SK-N-SH (cell line): Measurements from ENCODE around the gene CSNK1E. TPM values are rescaled to one million over a fixed set of nuclear protein-coding genes. Genes with fewer than 3 reads are reported as not detected.

ENCODE experiments used
- CTCF ChIA-PET: fragments of 300-600, 350-600 bp; formaldehyde crosslinking; extraction: SDS; loops from one replicate; lab custom pipeline; 2021; lab: Yijun Ruan, JAX
- POLR2A ChIA-PET: fragments of 350-600 bp; sonication (Branson Sonifier 250); formaldehyde crosslinking; extraction: SDS; loops from one replicate; lab custom pipeline; 2020; ENCODE audit warnings: antibody characterized with exemption, inconsistent platforms; lab: Yijun Ruan, JAX
- DNase-seq: peaks from one replicate; pipeline ENCODE4 v3.0.0; 2012
- H2AFZ ChIP-seq: fragments of 200-600 bp; sonication (generic); 2 replicates; pipeline ENCODE4 v1.8.1; 2016; ENCODE audit warnings: antibody characterized with exemption, mild to moderate bottlenecking, low read depth
- H3F3A ChIP-seq: fragments of 200-600 bp; sonication (generic); replicated peaks from 2 replicates; pipeline ENCODE3; 2016; ENCODE audit warnings: antibody characterized with exemption, mild to moderate bottlenecking; ENCODE audit not compliant: insufficient read depth
- H3K27ac ChIP-seq, 2 experiments: fragments of 200-500 bp in 1 of 2; fragments of 200-600 bp in 1 of 2; sonication (Bioruptor generic) in 1 of 2; sonication (generic), shearing (Covaris generic) in 1 of 2; 2 replicates each; pipeline versions ENCODE4 v1.5.1 to v1.6.1; 2014 to 2016; ENCODE audit warnings: low read depth in 2 of 2, inconsistent platforms in 1 of 2, low read length in 1 of 2, mild to moderate bottlenecking in 1 of 2, mixed read lengths in 1 of 2
- H3K27me3 ChIP-seq: fragments of 200-600 bp; sonication (generic), shearing (Covaris generic); 2 replicates; pipeline ENCODE4 v1.6.1; 2016; ENCODE audit warnings: mixed run types; ENCODE audit not compliant: insufficient read depth
- H3K36me3 ChIP-seq, 2 experiments: fragments of 200-500 bp in 1 of 2; fragments of 200-600 bp in 1 of 2; sonication (Bioruptor generic) in 1 of 2; sonication (generic) in 1 of 2; replicated peaks in 1 of 2; 2 replicates each; pipeline versions ENCODE3 to v1.5.1; 2014 to 2016; ENCODE audit warnings: low read length in 1 of 2, mild to moderate bottlenecking in 1 of 2; ENCODE audit not compliant: insufficient read depth in 2 of 2, control insufficient read depth in 1 of 2
- H3K4me1 ChIP-seq, 2 experiments: fragments of 200-500 bp in 1 of 2; fragments of 200-600 bp in 1 of 2; sonication (Bioruptor generic) in 1 of 2; sonication (generic), shearing (Covaris generic) in 1 of 2; 2 replicates each; pipeline versions ENCODE4 v1.5.1 to v1.6.1; 2014 to 2016; ENCODE audit warnings: low read depth in 1 of 2, low read length in 1 of 2, mixed run types in 1 of 2; ENCODE audit not compliant: insufficient read depth in 2 of 2, control insufficient read depth in 1 of 2
- H3K4me2 ChIP-seq: fragments of 200-600 bp; sonication (generic), shearing (Covaris generic); 2 replicates; pipeline ENCODE4 v1.6.1; 2017; ENCODE audit warnings: mixed run types
- H3K4me3 ChIP-seq, 2 experiments: fragments of 200-500 bp in 1 of 2; fragments of 200-600 bp in 1 of 2; sonication (Bioruptor generic) in 1 of 2; sonication (generic), shearing (Covaris generic) in 1 of 2; 2 replicates each; pipeline versions ENCODE4 v1.5.1 to v1.8.1; 2014 to 2016; ENCODE audit warnings: low read depth in 2 of 2, inconsistent platforms in 1 of 2, low read length in 1 of 2, mild to moderate bottlenecking in 1 of 2, mixed read lengths in 1 of 2, moderate library complexity in 1 of 2
- H3K79me2 ChIP-seq: fragments of 200-600 bp; sonication (generic); 2 replicates; pipeline ENCODE4 v1.8.1; 2017; ENCODE audit warnings: mild to moderate bottlenecking; ENCODE audit not compliant: insufficient read depth
- H3K9ac ChIP-seq: fragments of 200-600 bp; sonication (generic); 2 replicates; pipeline ENCODE4 v1.6.1; 2017; ENCODE audit warnings: mixed run types
- H3K9me2 ChIP-seq: fragments of 200-600 bp; sonication (generic); 2 replicates; pipeline ENCODE4 v1.6.1; 2017; ENCODE audit warnings: mixed run types
- H3K9me3 ChIP-seq: fragments of 200-600 bp; sonication (generic); 2 replicates; pipeline ENCODE4 v1.6.1; 2017; ENCODE audit warnings: mixed run types, mild to moderate bottlenecking, moderate library complexity
- H4K20me1 ChIP-seq: fragments of 200-600 bp; sonication (generic); 2 replicates; pipeline ENCODE4 v1.6.1; 2017; ENCODE audit warnings: mild to moderate bottlenecking, mixed run types; ENCODE audit not compliant: insufficient read depth
- FOXM1 ChIP-seq: IDR thresholded peaks from 2 replicates; pipeline ENCODE4 v1.4.0; 2012; ENCODE audit warnings: low read depth, mild to moderate bottlenecking
- MAX ChIP-seq: IDR thresholded peaks from 2 replicates; pipeline ENCODE4 v1.4.0; 2012; ENCODE audit warnings: low read depth
- NRF1 ChIP-seq: IDR thresholded peaks from 2 replicates; pipeline ENCODE4 v1.6.1; 2012; ENCODE audit warnings: low read depth, mild to moderate bottlenecking, low read length
- RCOR1 ChIP-seq: fragments of 150-350 bp; IDR thresholded peaks from 2 replicates; pipeline ENCODE4 v1.6.1; 2017; ENCODE audit warnings: antibody characterized with exemption, low read length
- SIN3A ChIP-seq: IDR thresholded peaks from 2 replicates; pipeline ENCODE4 v1.6.1; 2012; ENCODE audit warnings: low read depth, mild to moderate bottlenecking, low read length, moderate library complexity, borderline replicate concordance
- SMC3 ChIP-seq: IDR thresholded peaks from 2 replicates; pipeline ENCODE4 v1.6.1; 2012; ENCODE audit warnings: low read depth, low read length, improper control_type of control experiment
- TAF1 ChIP-seq: IDR thresholded peaks from 2 replicates; pipeline ENCODE4 v1.6.1; 2012; ENCODE audit warnings: low read depth, mild to moderate bottlenecking, low read length, moderate library complexity, borderline replicate concordance
- TCF12 ChIP-seq: IDR thresholded peaks from 2 replicates; pipeline ENCODE4 v1.4.0; 2012
- WGBS: methylation state at CpG from one replicate; pipeline ENCODE4 v1.1.6; 2017; ENCODE audit warnings: low lambda C conversion rate; 5-methylcytosine and 5-hydroxymethylcytosine counted together
- polyA plus RNA-seq, 3 experiments: library from polyadenylated mRNA; depleted of rRNA; stranded (reverse); fragments of >200 nt; gene quantifications; 2 replicates each; pipeline ENCODE4 v1.2.3, GENCODE V29; 2012

The CSNK1E gene
- polyA plus RNA-seq, 1 of the 3 experiments (the other 2 are of a cell fraction) = 130 TPM

- no peak for TF ChIP-seq MAX
- no peak for TF ChIP-seq TCF12
- POLR2A ChIA-PET = no interaction called here
- peaks cover 77% of the 10 kb centered on the region for H3K79me2 ChIP-seq
- peaks cover 0 to 21% of the 10 kb centered on the region in 2 experiments for H3K36me3 ChIP-seq
- H3K9ac ChIP-seq = no peak overlapping the region
- WGBS = 97% methylated on average over 4 of the region's 5 CpGs
- no peak for DNase-seq
- H4K20me1 ChIP-seq = peaks cover 63% of the 10 kb centered on the region
- no peak overlapping the region for H3K4me3 ChIP-seq
- no peaks in the 10 kb centered on the region for H3K27me3 ChIP-seq
- no peaks in the 10 kb centered on the region; a peak in 1 of 4 replicates for H3K4me1 ChIP-seq
- no peak overlapping the region for H2AFZ ChIP-seq
- CTCF ChIA-PET = no interaction called here
- H3K9me2 ChIP-seq = no peaks in the 10 kb centered on the region
- no peaks in the 10 kb centered on the region for H3K9me3 ChIP-seq
- H3K4me2 ChIP-seq = no peak overlapping the region
- no peak overlapping the region for H3K27ac ChIP-seq
- H3F3A ChIP-seq = no peaks in the 10 kb centered on the region
These were observed 13.3 kb downstream of the CSNK1E start for GRCh38 chr22:38303974-38304373.

GRCh38 chr22:38302906-38303305 is 14.3 kb downstream of the CSNK1E start:
- H3K27ac ChIP-seq = no peak overlapping the region
- H3K79me2 ChIP-seq = peaks cover 66% of the 10 kb centered on the region
- H3K9me3 ChIP-seq = no peaks in the 10 kb centered on the region
- peaks cover 0 to 27% of the 10 kb centered on the region in 2 experiments for H3K36me3 ChIP-seq
- ChIA-PET POLR2A (no interaction called here), CTCF (no interaction called here)
- no peak overlapping the region for H3K9ac ChIP-seq
- no peaks in the 10 kb centered on the region for H3F3A ChIP-seq
- no peak for DNase-seq
- H3K4me1 ChIP-seq = no peaks in the 10 kb centered on the region; a peak in 1 of 4 replicates
- no peak overlapping the region for H3K4me2 ChIP-seq
- no peak overlapping the region for H3K4me3 ChIP-seq
- no peaks in the 10 kb centered on the region for H3K9me2 ChIP-seq
- H4K20me1 ChIP-seq = peaks cover 56% of the 10 kb centered on the region
- no peak for TF ChIP-seq TCF12
- TF ChIP-seq SMC3 = no peak
- H3K27me3 ChIP-seq = no peaks in the 10 kb centered on the region
- H2AFZ ChIP-seq = no peak overlapping the region
- WGBS = no CpG with 5 or more reads among the region's 19 CpGs

GRCh38 chr22:38300946-38301345 is 16.3 kb downstream of the CSNK1E start:
- Histone ChIP-seq H3K9me2 (no peaks in the 10 kb centered on the region), H2AFZ (no peak overlapping the region), H3K4me2 (no peak overlapping the region), H3K9ac (no peak overlapping the region), H3K79me2 (peaks cover 46% of the 10 kb centered on the region), H3K4me1 (no peaks in the 10 kb centered on the region; a peak in 1 of 4 replicates), H3K36me3 (peaks cover 0 to 31% of the 10 kb centered on the region in 2 experiments), H3K27me3 (no peaks in the 10 kb centered on the region), H3K4me3 (no peak overlapping the region), H3F3A (no peaks in the 10 kb centered on the region), H3K9me3 (no peaks in the 10 kb centered on the region), H3K27ac (no peak overlapping the region), H4K20me1 (peaks cover 46% of the 10 kb centered on the region)
- ChIA-PET POLR2A (no interaction called here), CTCF (no interaction called here)
- 100% methylated on average over 2 of the region's 3 CpGs for WGBS
- TF ChIP-seq FOXM1 (no peak), RCOR1 (no peak), TAF1 (no peak), TCF12 (no peak), NRF1 (no peak), SIN3A (no peak)
- DNase-seq = no peak
